Measurements from ENCODE around the gene CFAP92. TPM values are rescaled to one million over a fixed set of nuclear protein-coding genes. Genes with fewer than 3 reads are reported as not detected.

The CFAP92 gene
- total and polyA plus RNA-seq, 2 donors (not counting 3 experiments of a cell fraction or from before 2014, with no cell fraction given), result 0.04 to 0.62 TPM

- Histone ChIP-seq H3K4me3 (replicated peaks in 1 of 3; ENCODE audit: insufficient read depth in 1 of 3, low read depth in 1 of 3, low read length in 3 of 3) (no peak overlapping the region), H3K4me2 (ENCODE audit: insufficient read depth, low read length) (no peak overlapping the region), H3K9ac (replicated peaks; ENCODE audit: extremely low read depth, insufficient read depth, low read length) (no peak overlapping the region), H4K20me1 (replicated peaks; ENCODE audit: control insufficient read depth, extremely low read depth, insufficient read depth, low read length) (no peaks in the 10 kb centered on the region), H3K79me2 (ENCODE audit: control insufficient read depth, insufficient read depth, low read length) (no peaks in the 10 kb centered on the region), H3K9me3 (replicated peaks; ENCODE audit: control insufficient read depth, insufficient read depth, low read length) (no peaks in the 10 kb centered on the region), H3K36me3 (ENCODE audit: control insufficient read depth in 2 of 2, extremely low read depth in 1 of 2, insufficient read depth in 2 of 2, low read length in 2 of 2) (no peaks in the 10 kb centered on the region), H2AFZ (ENCODE audit: low read depth, low read length) (no peak overlapping the region), H3K27me3 (ENCODE audit: control insufficient read depth in 2 of 2, insufficient read depth in 2 of 2, low read length in 2 of 2) (no peaks in the 10 kb centered on the region), H3K4me1 (ENCODE audit: control insufficient read depth, extremely low read depth, insufficient read depth, low read length) (peaks cover 10% of the 10 kb centered on the region), H3K27ac (ENCODE audit: insufficient read depth, low read depth, low read length) (no peak overlapping the region), H3K9me1 (replicated peaks; ENCODE audit: control insufficient read depth, extremely low read depth, insufficient read depth, low read length) (no peaks in the 10 kb centered on the region)
- no TSS peak for BruUV-seq (replicated peaks)
- dilution Hi-C loops (cut with MboI; ENCODE audit: extremely low pct_ligation_motif_present, low sequenced_read_pairs) (no loop called here), intact Hi-C loops (cut with micrococcal nuclease) (no loop called here)
- ChIA-PET CTCF (interaction anchor here (0.7 to 5.0 kb wide), 7 partner anchors 9 to 139 kb away, joined by 3 to 34 read pairs (median 4); partner anchors contain the start of gene CFAP92), POLR2A (interaction anchor here (0.6 kb wide), 1 partner anchor 22 kb away, joined by 3 read pairs; no protein-coding TSS in a partner anchor)
- no peak for TF ChIP-seq POLR2AphosphoS5 (IDR thresholded peaks at IDR 0.05; ENCODE audit: insufficient read depth, low read depth, low read length)
- no peak for TF ChIP-seq FOS (IDR thresholded peaks at IDR 0.05; ENCODE audit: borderline replicate concordance, insufficient read depth, low read length)
- TF ChIP-seq POLR2A (IDR thresholded peaks at IDR 0.05; ENCODE audit: low read depth, low read length), result no peak
- FAIRE-seq (no peak), DNase-seq (ENCODE audit: low read depth, low spot score) (no peak)
Measured at GRCh38 chr3:129023008-129023358, 29.1 kb upstream of the CFAP92 start.

- H3K9me1 ChIP-seq (replicated peaks; ENCODE audit: control insufficient read depth, extremely low read depth, insufficient read depth, low read length), result no peaks in the 10 kb centered on the region
- no peaks in the 10 kb centered on the region for H3K79me2 ChIP-seq (ENCODE audit: control insufficient read depth, insufficient read depth, low read length)
- CTCF ChIA-PET, result interaction anchor here (0.7 to 5.0 kb wide), 8 partner anchors 9 to 139 kb away, joined by 3 to 34 read pairs (median 4); partner anchors contain the start of gene CFAP92
- no peaks in the 10 kb centered on the region for H3K36me3 ChIP-seq (ENCODE audit: control insufficient read depth in 2 of 2, extremely low read depth in 1 of 2, insufficient read depth in 2 of 2, low read length in 2 of 2)
- no peak overlapping the region for H3K4me3 ChIP-seq (replicated peaks in 1 of 3; ENCODE audit: insufficient read depth in 1 of 3, low read depth in 1 of 3, low read length in 3 of 3)
- no peak overlapping the region for H2AFZ ChIP-seq (ENCODE audit: low read depth, low read length)
- POLR2A ChIA-PET, result no interaction called here
- no TSS peak for BruUV-seq (replicated peaks)
- TF ChIP-seq JUN (IDR thresholded peaks at IDR 0.05; ENCODE audit: borderline replicate concordance, insufficient read depth, insufficient read length, low read depth) (no peak), MAX (IDR thresholded peaks at IDR 0.05; ENCODE audit: insufficient read depth, insufficient read length) (no peak), CTCF (IDR thresholded peaks at IDR 0.05; ENCODE audit: extremely low read depth in 1 of 2, insufficient read depth in 1 of 2, low read depth in 1 of 2, low read length in 2 of 2) (no peak), GATA2 (IDR thresholded peaks at IDR 0.05; ENCODE audit: insufficient read depth, insufficient read length, low read depth, low read length) (no peak), FOS (IDR thresholded peaks at IDR 0.05; ENCODE audit: borderline replicate concordance, insufficient read depth, low read length) (no peak), POLR2A (IDR thresholded peaks at IDR 0.05; ENCODE audit: low read depth, low read length) (no peak), POLR2AphosphoS5 (IDR thresholded peaks at IDR 0.05; ENCODE audit: insufficient read depth, low read depth, low read length) (no peak), EZH2 (IDR thresholded peaks at IDR 0.05; ENCODE audit: borderline replicate concordance, low read depth, low read length, severe bottlenecking) (no peak), MYC (IDR thresholded peaks at IDR 0.05; ENCODE audit: low read depth, low read length) (no peak)
- H3K4me2 ChIP-seq (ENCODE audit: insufficient read depth, low read length), result no peak overlapping the region
- no peaks in the 10 kb centered on the region for H3K9me3 ChIP-seq (replicated peaks; ENCODE audit: control insufficient read depth, insufficient read depth, low read length)
- peaks cover 11% of the 10 kb centered on the region for H3K4me1 ChIP-seq (ENCODE audit: control insufficient read depth, extremely low read depth, insufficient read depth, low read length)
- intact Hi-C loops (cut with micrococcal nuclease) (no loop called here), dilution Hi-C loops (cut with MboI; ENCODE audit: extremely low pct_ligation_motif_present, low sequenced_read_pairs) (no loop called here)
- FAIRE-seq, result no peak
- no peak overlapping the region for H3K9ac ChIP-seq (replicated peaks; ENCODE audit: extremely low read depth, insufficient read depth, low read length)
- no peaks in the 10 kb centered on the region for H3K27me3 ChIP-seq (ENCODE audit: control insufficient read depth in 2 of 2, insufficient read depth in 2 of 2, low read length in 2 of 2)
- H4K20me1 ChIP-seq (replicated peaks; ENCODE audit: control insufficient read depth, extremely low read depth, insufficient read depth, low read length), result no peaks in the 10 kb centered on the region
- no peak for DNase-seq (ENCODE audit: low read depth, low spot score)
- H3K27ac ChIP-seq (ENCODE audit: insufficient read depth, low read depth, low read length), result no peak overlapping the region
Measured at GRCh38 chr3:129022114-129023007, 28.5 kb upstream of the CFAP92 start.
